ENCODE measurements around the gene MICALL2. TPM values are rescaled to one million over a fixed set of nuclear protein-coding genes. Genes with fewer than 3 reads are reported as not detected.
"Not testable (repeated sequence)": the region's sequence is repeated elsewhere in the genome, so short reads cannot be mapped to it uniquely, and the experiment has no call there.

The MICALL2 gene
- total and polyA plus RNA-seq, 2 donors from 2014 or later: 16.6 to 53.4 TPM

DNA sequence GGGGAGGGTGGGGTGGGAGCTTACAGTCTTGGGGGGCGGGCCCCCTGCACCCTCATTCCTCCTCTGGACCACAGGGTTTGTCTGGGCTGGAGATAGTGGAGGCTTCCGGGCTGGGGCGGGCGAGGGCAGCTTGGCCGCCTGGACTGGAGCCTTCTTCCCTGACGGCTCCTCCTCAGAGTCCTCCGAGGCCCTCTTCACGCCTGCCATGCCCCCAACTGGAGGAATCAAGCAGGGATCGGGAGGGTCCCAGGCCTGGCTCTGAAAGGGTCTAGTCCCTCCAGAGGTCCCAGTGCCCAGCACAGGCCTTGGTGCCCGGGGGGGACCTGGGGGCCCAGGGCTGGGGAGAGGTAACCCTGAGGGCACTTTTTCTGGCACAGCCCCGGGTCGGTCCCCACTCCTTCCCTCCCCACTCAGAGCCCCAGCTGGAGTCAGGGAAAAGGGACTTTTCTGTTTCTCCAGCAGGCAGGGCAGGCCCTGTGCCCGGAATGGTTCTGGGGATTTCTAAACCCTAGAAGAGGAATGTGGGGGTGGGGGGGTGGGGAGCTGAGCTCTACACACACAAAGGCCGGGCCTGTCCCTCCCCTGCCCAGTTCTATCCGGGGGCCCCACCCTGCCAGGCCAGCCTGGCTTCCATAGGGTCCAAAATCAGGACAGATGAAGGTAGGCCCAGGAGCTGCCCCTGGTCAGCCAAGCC lies 11.6 kb downstream of the MICALL2 start:
- Histone ChIP-seq H3K9ac (ENCODE audit: low read length in 3 of 3) (no peak overlapping the region), H3K27ac (ENCODE audit: low read depth in 2 of 2, low read length in 2 of 2) (no peak overlapping the region), H3K27me3 (ENCODE audit: control insufficient read depth, insufficient read depth, low read length) (no peaks in the 10 kb centered on the region), H3K36me3 (ENCODE audit: control insufficient read depth in 2 of 3, insufficient read depth in 3 of 3, low read length in 3 of 3) (no peaks in the 10 kb centered on the region), H3K4me3 (ENCODE audit: low read length in 3 of 3) (no peak overlapping the region), H3K4me1 (ENCODE audit: control insufficient read depth in 2 of 3, insufficient read depth in 2 of 3, low read depth in 1 of 3, low read length in 3 of 3) (peaks cover 0 to 3% (median 0%) of the 10 kb centered on the region in 3 donors), H3K9me3 (ENCODE audit: control insufficient read depth in 2 of 3, insufficient read depth in 1 of 3, low read length in 3 of 3) (no peaks in the 10 kb centered on the region)
- intact Hi-C loops (cut with DNase I): no loop called here
- DNase-seq (no peak), FAIRE-seq (no peak)
- TF ChIP-seq, protein P1, sequence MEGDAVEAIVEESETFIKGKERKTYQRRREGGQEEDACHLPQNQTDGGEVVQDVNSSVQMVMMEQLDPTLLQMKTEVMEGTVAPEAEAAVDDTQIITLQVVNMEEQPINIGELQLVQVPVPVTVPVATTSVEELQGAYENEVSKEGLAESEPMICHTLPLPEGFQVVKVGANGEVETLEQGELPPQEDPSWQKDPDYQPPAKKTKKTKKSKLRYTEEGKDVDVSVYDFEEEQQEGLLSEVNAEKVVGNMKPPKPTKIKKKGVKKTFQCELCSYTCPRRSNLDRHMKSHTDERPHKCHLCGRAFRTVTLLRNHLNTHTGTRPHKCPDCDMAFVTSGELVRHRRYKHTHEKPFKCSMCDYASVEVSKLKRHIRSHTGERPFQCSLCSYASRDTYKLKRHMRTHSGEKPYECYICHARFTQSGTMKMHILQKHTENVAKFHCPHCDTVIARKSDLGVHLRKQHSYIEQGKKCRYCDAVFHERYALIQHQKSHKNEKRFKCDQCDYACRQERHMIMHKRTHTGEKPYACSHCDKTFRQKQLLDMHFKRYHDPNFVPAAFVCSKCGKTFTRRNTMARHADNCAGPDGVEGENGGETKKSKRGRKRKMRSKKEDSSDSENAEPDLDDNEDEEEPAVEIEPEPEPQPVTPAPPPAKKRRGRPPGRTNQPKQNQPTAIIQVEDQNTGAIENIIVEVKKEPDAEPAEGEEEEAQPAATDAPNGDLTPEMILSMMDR (IDR thresholded peaks at IDR 0.05; ENCODE audit: borderline replicate concordance, extremely low read depth, insufficient read depth): no peak

DNA sequence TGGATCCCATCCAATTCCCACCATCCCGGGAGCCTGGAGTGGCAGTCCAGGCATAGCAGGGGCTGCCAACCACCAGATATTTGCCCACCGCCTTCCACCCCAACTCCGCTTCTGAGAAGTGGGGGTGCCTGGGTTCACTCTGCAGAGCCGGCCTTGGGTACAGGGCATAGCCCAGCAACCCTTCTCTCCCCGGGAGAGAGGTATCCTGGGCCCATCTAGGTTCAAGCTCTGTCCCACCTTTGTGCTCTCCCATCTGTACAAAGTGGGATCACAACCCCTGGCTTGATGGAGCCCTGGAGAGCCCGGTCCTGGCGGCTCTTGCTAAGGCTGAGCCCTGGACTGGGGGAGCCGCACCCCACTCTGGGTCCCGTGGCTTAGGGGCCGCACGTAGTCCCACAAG lies 12.2 kb downstream of the MICALL2 start:
- Histone ChIP-seq H3K4me1 (ENCODE audit: control insufficient read depth in 2 of 3, insufficient read depth in 2 of 3, low read depth in 1 of 3, low read length in 3 of 3) (peaks cover 0 to 1% (median 0%) of the 10 kb centered on the region in 3 donors), H3K36me3 (ENCODE audit: control insufficient read depth in 2 of 3, insufficient read depth in 3 of 3, low read length in 3 of 3) (no peaks in the 10 kb centered on the region), H3K9ac (ENCODE audit: low read length in 3 of 3) (no peak overlapping the region), H3K4me3 (ENCODE audit: low read length in 3 of 3) (no peak overlapping the region), H3K27ac (ENCODE audit: low read depth in 2 of 2, low read length in 2 of 2) (no peak overlapping the region), H3K9me3 (ENCODE audit: control insufficient read depth in 2 of 3, insufficient read depth in 1 of 3, low read length in 3 of 3) (no peaks in the 10 kb centered on the region), H3K27me3 (ENCODE audit: control insufficient read depth, insufficient read depth, low read length) (no peaks in the 10 kb centered on the region)
- DNase-seq: no peak
- intact Hi-C loops (cut with DNase I): no loop called here
- TF ChIP-seq, protein P1 (IDR thresholded peaks at IDR 0.05; ENCODE audit: borderline replicate concordance, extremely low read depth, insufficient read depth): no peak
- FAIRE-seq: no peak

DNA sequence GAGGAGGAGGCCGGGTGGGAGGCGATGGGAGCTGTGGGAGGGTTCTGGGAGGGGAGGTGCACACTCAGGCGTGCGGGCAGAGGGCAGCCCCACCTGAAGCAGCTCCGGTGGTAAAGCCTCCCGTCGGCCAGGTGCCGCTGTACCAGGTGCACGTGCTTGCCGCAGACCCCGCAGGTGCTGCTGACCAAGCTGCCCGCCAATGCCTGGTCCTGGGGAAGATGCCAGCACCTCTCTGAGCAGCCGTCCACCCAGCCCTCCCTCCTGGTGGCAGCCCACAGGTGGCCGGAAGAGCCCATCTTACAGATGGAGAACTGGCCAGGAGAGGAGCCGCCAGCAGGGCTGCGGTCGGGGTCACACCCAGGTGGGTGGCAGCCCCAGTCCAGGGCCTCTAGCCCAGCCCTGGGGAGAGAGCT lies 12.6 kb downstream of the MICALL2 start:
- FAIRE-seq (no peak), DNase-seq (peak in 2 of 5 donors; percentile 44 to 82)
- no peaks in the 10 kb centered on the region for H3K4me1 ChIP-seq (ENCODE audit: control insufficient read depth in 2 of 3, insufficient read depth in 2 of 3, low read depth in 1 of 3, low read length in 3 of 3)
- intact Hi-C loops (cut with DNase I): no loop called here
- no peaks in the 10 kb centered on the region for H3K36me3 ChIP-seq (ENCODE audit: control insufficient read depth in 2 of 3, insufficient read depth in 3 of 3, low read length in 3 of 3)
- no peak overlapping the region for H3K9ac ChIP-seq (ENCODE audit: low read length in 3 of 3)
- no peak overlapping the region for H3K27ac ChIP-seq (ENCODE audit: low read depth in 2 of 2, low read length in 2 of 2)
- H3K27me3 ChIP-seq (ENCODE audit: control insufficient read depth, insufficient read depth, low read length): no peaks in the 10 kb centered on the region
- no peaks in the 10 kb centered on the region for H3K9me3 ChIP-seq (ENCODE audit: control insufficient read depth in 2 of 3, insufficient read depth in 1 of 3, low read length in 3 of 3)
- H3K4me3 ChIP-seq (ENCODE audit: low read length in 3 of 3): no peak overlapping the region
- TF ChIP-seq, protein P1 (IDR thresholded peaks at IDR 0.05; ENCODE audit: borderline replicate concordance, extremely low read depth, insufficient read depth): no peak

DNA sequence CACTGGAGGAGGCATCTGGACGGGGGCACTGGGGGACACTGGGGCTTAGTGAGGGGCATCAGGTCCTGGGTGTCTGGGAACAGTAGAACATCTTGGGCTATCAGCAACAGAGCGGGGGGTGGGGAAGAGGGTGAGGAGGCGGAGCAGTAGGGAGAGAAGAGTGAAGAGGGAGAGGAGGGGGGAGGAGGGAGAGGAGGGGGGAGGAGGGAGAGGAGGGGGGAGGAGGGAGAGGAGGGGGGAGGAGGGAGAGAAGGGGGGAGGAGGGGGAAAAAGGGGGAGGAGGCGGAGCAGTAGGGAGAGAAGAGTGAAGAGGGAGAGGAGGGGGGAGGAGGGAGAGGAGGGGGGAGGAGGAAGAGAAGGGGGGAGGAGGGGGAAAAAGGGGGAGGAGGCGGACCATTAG lies 13.2 kb downstream of the MICALL2 start:
- H3K27me3 ChIP-seq (ENCODE audit: control insufficient read depth, insufficient read depth, low read length); FAIRE-seq; H3K4me1 ChIP-seq (ENCODE audit: control insufficient read depth in 2 of 3, insufficient read depth in 2 of 3, low read depth in 1 of 3, low read length in 3 of 3); H3K9me3 ChIP-seq (ENCODE audit: control insufficient read depth in 2 of 3, insufficient read depth in 1 of 3, low read length in 3 of 3); H3K36me3 ChIP-seq (ENCODE audit: control insufficient read depth in 2 of 3, insufficient read depth in 3 of 3, low read length in 3 of 3); H3K9ac ChIP-seq (ENCODE audit: low read length in 3 of 3); H3K27ac ChIP-seq (ENCODE audit: low read depth in 2 of 2, low read length in 2 of 2); intact Hi-C loops (cut with DNase I); H3K4me3 ChIP-seq (ENCODE audit: low read length in 3 of 3): not testable (repeated sequence)
- peak in 1 of 5 donors; percentile 82 for DNase-seq
